ENCODE data around the gene SCYL3.
"Not testable (repeated sequence)": the region's sequence is repeated elsewhere in the genome, so short reads cannot be mapped to it uniquely, and the experiment has no call there.

The SCYL3 gene

GRCh38 chr1:169867012-169867675 is 26.6 kb downstream of the SCYL3 start:
- DNase-seq, result no peak

- DNase-seq, result no peak
Measured at GRCh38 chr1:169866577-169866976, 27.1 kb downstream of the SCYL3 start.

GRCh38 chr1:169864531-169864930 is 29.2 kb downstream of the SCYL3 start:
- not testable (repeated sequence) for DNase-seq

DNA sequence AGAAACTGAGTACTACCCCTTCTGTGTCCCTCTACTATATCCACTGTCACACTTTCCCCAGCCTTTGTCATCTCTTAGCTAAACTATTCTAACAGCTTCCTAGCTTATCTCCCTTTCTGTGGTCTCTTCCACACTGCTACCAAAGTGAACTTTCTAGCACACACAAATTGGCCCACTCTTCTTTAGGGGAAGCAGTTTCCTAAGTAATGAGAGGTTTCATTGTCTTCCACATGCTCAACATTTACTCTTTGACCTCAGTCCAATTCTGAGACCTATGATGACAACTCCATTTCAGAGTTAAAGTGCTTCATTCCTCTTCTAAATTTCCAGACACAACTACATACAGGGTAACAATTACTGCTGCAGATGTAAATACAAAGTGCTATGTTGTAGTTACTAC is 32.9 kb downstream of the SCYL3 start:
- DNase-seq, result no peak

DNA sequence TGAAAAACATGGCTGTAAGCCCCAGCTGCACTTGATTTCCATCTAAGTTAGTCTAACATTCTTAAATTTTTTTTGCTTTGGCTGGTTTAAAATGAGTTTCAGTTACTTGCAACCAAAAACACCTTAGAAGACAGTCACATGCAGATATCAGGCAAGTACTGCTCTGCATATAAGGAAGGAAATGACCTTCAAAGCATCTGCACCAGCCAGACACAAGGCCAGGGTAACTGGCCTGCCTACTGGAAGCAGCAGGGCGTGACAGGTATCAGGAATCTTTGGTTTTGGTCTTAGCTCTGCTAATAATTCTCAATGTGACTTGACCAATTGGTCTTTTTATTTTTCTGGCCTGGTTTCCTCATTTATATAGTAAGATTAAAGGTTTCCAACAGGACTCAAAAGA is 33.5 kb downstream of the SCYL3 start:
- DNase-seq, result no peak

GRCh38 chr1:169859001-169859400 is 34.7 kb downstream of the SCYL3 start:
- DNase-seq, result no peak

DNA sequence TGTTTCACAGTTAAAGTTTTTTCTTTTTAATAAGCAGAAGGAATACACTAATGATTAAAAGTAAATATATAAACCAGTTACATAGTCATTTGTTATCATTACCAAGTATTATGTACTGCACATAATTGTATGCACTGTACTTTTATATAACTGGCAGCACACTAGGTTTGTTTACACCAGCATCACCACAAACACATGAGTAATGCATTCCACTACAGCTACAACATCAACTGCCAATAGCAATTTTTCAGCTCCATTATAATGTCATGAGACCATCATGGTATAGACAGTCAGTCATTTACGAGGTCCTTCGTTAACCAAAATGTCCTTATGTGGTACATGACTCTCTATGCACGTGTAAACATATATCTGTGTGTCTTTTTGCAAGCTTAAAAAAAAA is 35.2 kb downstream of the SCYL3 start:
- no peak for DNase-seq

DNA sequence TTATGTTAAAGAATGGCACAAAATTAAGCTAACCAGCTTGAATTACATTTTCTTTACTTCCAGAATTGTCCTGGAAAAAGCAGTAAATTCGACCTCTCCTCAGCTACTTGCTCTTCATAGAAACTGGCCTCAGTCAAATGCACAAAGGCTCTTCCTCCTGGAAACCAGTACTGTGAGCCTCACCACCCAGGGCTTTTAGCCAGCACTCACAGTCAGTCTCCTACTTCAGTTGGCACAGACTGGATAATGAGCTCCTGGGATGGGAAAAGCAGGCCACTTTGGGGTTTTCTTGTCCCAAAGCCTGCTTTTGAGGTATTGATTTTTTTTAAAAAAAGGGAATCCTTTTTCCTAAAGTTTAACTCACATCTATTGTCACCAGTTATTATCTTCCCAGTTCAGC is 40.4 kb downstream of the SCYL3 start:
- no peak for DNase-seq

DNA sequence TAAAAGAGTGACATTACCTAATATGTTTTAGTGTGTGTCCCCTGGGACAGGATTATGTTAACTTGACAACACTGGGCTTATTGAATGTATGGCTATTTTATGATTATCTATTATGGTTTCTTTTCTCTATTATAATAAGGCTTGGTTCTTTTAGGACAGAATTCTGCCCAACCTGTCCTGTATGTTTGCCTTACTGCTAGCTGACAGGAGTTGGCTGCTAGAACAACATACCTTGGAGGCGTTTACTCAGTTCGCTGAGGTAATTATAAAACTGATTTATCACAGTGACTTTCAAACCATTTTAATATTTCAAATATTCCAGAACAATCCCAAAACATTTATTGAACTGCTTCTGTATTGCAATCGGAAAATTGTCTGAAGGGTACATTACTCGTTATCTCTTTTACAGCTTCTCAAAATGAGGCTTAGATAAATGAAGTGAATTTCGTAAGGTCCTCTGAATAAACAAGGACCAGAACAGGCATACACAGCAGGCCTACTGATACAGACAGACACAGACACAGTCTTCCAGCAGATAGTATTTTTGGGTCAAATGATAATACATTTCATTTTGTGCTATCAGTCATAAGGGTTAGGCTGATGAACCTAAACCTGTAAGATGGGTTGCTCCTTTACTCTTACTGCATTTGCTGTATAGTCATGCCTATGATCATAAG is 44.2 kb downstream of the SCYL3 start:
- DNase-seq, result no peak

- no peak for DNase-seq
Measured at GRCh38 chr1:169848456-169848855, 45.2 kb downstream of the SCYL3 start.

DNA sequence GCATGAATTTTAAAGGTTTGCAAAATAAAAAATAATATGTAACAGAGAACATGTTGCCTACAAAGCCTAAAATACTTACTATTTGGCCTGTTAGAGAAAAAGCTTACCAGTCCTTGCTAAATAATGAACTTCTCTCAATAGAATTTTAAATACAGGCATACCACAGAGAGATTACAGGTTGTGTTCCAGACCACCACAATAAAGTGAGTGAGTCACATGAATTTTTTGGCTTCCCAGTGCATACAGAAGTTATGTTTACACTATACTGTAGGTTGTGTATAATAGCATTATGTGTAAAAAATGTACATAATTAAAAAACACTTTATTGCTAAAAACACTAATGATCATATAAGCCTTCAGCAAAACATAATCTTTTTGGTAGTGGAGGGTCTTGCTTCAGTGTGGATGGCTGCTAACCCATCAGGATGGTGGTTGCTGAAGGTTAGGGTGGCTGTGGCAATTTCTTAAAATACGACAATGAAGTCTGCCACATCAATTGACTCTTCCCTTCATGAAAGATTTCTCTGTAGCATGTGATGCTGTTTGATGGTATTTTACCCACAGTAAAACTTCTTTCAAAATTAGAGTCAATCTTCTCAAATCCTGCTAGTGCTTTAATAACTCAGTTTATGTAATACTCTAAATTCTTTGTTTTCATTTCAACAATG is 48.6 kb downstream of the SCYL3 start:
- DNase-seq, result no peak

DNA sequence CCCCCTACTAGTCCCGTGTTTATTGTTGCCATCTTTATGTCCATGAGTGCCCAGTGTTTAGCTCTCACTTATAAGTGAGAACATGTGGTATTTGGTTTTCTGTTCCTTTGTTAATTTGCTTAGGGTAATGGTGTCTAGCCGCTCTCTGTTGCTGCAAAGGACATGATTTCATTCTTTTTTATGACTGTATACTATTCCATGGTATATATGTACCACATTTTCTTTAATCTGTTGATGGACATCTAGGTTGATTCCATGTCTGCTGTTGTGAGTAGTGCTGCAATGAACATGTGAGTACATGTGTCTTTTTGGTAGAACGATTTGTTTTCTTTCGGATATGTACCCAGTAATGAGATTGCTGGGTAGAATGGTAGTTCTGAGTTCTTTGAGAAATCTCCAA is 54.8 kb downstream of the SCYL3 start:
- DNase-seq, result no peak

DNA sequence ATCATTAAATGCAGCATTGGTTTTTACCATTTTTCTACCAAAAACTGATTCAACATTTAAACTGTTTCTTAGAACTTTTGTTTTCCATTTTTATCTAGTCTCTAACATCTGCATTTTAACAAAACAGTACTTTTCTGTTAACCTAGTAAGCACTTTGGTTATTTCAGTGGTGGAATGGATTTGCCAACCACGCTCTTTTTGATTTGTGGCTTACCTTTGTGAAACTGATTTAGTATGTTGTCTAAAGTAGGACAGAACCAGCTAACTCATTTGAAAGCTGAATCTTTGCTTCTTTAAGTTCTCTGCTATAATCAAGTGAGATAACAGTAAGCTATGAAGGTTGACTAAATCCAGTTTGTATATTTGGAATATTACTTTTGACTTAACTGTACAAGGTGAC is 57.5 kb downstream of the SCYL3 start:
- DNase-seq, result no peak

DNA sequence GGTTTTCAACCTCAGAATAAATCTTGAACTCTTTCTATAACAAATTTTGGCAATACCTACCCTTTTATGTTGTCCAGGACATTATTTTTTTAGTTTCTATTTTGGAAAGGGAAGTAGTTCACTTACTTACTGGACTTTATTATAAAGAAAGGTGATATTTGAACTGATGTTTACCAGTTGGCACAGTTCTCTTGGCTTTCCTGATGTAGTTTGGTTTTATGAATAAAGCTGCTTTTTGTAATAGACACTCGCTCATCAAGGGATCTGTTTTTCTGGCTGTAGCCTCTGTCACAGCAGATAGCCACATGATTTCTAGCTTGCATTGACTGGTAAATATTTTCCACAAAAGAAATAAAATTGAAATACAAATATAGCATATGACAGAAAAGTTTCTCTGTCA is 58.0 kb downstream of the SCYL3 start:
- no peak for DNase-seq

DNA sequence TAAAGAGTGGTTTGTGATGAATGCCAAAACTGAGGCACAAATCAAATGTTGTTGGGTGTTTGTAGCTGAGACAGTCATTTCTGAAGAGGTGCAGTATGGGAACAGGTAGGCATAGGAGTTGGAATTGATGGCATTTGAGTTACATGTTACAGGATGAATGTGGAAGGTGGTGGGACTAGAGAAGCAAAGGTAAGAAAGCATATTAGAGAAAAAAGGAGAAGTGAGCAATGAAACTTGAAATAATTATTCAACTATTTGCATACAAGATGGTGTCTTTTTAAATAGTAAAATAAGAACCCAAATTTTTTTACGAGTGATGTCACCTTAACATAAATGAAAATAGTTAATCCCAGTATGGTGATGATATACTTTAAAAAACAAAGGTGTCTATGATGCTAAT is 58.8 kb downstream of the SCYL3 start:
- DNase-seq, result no peak

GRCh38 chr1:169833179-169833901 is 60.4 kb downstream of the SCYL3 start:
- no peak for DNase-seq

GRCh38 chr1:169829671-169830070 is 64.0 kb downstream of the SCYL3 start:
- DNase-seq, result no peak

DNA sequence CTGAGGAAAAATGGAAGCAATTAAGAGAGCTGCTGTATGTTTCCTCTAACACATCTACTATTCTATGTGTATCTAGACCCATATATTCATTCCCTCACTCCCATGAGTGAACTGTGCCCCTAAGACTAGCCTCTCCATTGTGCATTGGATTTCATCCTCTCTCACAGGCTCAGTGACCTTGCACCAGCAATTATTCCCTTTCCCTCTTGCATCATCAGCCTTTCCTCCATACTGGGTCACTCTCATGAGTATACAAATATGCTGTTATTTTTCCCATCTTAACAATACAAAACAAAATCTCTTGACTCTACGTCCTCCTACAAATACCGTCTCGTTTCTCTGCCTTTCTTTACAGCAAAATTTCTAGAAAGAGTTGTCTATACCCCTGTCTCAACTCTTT is 69.5 kb downstream of the SCYL3 start:
- DNase-seq, result no peak

GRCh38 chr1:169821500-169821899 is 72.2 kb downstream of the SCYL3 start:
- no peak for DNase-seq

GRCh38 chr1:169816617-169817016 is 77.1 kb downstream of the SCYL3 start:
- no peak for DNase-seq

- no peak for DNase-seq
Measured at GRCh38 chr1:169814265-169814664, 79.4 kb downstream of the SCYL3 start.

- no peak for DNase-seq
Measured at GRCh38 chr1:169812131-169812530, 81.6 kb downstream of the SCYL3 start.

DNA sequence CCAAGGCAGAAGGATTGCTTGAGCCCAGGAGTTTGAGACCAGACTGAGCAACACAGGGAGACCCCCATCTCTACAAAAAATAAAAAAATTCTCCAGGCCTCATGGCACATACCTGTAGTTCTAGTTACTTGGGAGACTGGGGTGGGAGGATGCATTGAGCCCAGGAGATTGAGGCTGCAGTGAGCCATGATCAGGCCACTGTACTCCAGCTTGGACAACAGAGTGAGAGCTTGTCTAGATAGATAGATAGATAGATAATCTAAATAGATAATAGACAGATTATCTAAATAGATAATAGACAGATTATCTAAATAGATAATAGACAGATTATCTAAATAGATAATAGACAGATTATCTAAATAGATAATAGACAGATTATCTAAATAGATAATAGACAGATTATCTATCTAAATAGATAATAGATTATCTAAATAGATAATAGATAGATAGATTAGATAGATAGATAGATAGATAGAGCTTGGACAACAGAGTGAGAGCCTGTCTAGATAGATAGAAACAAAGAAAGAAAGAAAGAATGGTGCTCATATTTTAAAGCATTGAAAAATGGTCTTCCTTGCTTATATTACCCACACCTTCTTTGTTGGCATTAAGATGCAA is 82.2 kb downstream of the SCYL3 start:
- DNase-seq, result not testable (repeated sequence)

Measured in NCI-H2029 treated with DMSO at 0.1 percent for 48 hours (cell line).